IPS-18c (cell line): ENCODE measurements around the gene SPTBN1.

ENCODE experiments used
- H3K4me3 ChIP-seq: 2 replicates; pipeline ENCODE4 v1.7.0; 2013; ENCODE audit warnings: low read depth, mild to moderate bottlenecking, low read length, moderate library complexity; ENCODE audit not compliant: insufficient read depth
- H3K9me3 ChIP-seq: one replicate; pipeline ENCODE4 v1.6.1; 2013; ENCODE audit warnings: mild to moderate bottlenecking, low read length, moderate library complexity; ENCODE audit not compliant: control insufficient read depth, insufficient read depth

The SPTBN1 gene

GRCh38 chr2:54582987-54583386 lies 126.9 kb downstream of the SPTBN1 start:
- Histone ChIP-seq H3K9me3 (no peaks in the 10 kb centered on the region), H3K4me3 (no peak overlapping the region)

GRCh38 chr2:54584598-54584997 lies 128.5 kb downstream of the SPTBN1 start:
- Histone ChIP-seq H3K4me3 (no peak overlapping the region), H3K9me3 (no peaks in the 10 kb centered on the region)

GRCh38 chr2:54585136-54585733 lies 129.1 kb downstream of the SPTBN1 start:
- H3K9me3 ChIP-seq: no peaks in the 10 kb centered on the region
- no peak overlapping the region for H3K4me3 ChIP-seq

- no peak overlapping the region for H3K4me3 ChIP-seq
- H3K9me3 ChIP-seq: no peaks in the 10 kb centered on the region
These were observed 129.9 kb downstream of the SPTBN1 start for GRCh38 chr2:54586062-54586461.

- no peaks in the 10 kb centered on the region for H3K9me3 ChIP-seq
- no peak overlapping the region for H3K4me3 ChIP-seq
These were observed 130.4 kb downstream of the SPTBN1 start for GRCh38 chr2:54586494-54586893.

GRCh38 chr2:54587171-54588016 lies 131.3 kb downstream of the SPTBN1 start:
- Histone ChIP-seq H3K4me3 (no peak overlapping the region), H3K9me3 (no peaks in the 10 kb centered on the region)

GRCh38 chr2:54588244-54588899 lies 132.2 kb downstream of the SPTBN1 start:
- no peak overlapping the region for H3K4me3 ChIP-seq
- H3K9me3 ChIP-seq: no peaks in the 10 kb centered on the region

DNA sequence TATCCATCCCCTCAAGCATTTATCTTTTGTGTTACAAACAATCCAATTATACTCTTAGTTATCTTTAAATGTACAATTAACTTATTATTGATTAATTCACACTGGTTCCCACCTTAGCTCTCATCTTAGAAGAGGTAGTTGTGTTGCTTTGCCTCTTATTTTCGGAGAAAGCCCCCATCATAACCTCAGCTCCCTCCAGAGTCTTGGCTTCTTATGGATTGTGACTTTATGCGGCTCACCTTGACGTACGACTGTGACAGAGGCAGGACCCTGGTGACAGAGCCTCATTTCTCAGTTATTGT lies 132.9 kb downstream of the SPTBN1 start:
- H3K4me3 ChIP-seq: no peak overlapping the region

GRCh38 chr2:54589340-54590215 lies 133.5 kb downstream of the SPTBN1 start:
- Histone ChIP-seq H3K9me3 (no peaks in the 10 kb centered on the region), H3K4me3 (no peak overlapping the region)

More for the DNA sequence above, 132.9 kb downstream of the SPTBN1 start:
- H3K9me3 ChIP-seq: no peaks in the 10 kb centered on the region

GRCh38 chr2:54590216-54591120 lies 134.3 kb downstream of the SPTBN1 start:
- H3K9me3 ChIP-seq: no peaks in the 10 kb centered on the region
- no peak overlapping the region for H3K4me3 ChIP-seq

DNA sequence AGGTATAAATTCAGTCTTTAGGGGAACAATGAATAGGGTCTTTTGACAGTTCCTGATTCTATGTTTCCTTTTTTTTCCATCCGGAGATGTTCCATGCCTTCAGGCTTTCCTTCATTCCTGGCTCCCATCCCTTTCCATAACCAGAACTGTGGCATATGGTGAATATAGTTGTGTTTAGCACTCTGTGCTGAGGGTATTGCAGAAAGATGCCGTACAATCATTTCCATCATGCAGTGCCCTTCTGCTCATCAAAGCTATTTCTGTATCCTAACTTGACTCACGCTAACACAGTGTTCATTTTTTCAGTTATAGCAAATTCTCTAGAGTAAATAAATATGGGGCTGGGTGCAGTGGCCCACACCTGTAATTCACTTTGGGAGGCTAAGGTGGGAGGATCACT lies 135.4 kb downstream of the SPTBN1 start:
- no peak overlapping the region for H3K4me3 ChIP-seq
- H3K9me3 ChIP-seq: no peaks in the 10 kb centered on the region

DNA sequence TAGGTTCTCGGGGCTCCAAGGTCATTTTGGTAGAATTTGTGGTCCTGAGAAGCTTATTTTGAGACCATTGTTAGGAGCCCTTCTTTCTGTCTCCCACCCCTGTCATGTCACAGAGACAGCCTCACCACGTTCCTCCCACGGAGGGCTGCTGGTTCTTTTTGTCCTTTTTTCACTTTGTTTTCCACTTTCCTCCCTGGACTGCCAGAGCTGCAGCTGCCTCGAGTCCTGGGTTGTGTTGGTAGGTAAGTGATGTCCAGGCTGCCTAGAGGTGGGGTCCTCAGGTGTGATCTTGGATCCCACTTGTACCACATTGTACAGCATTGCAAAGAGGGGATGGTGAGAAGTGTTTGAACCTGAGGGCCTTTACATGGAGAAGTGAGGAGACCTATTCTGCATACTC lies 137.1 kb downstream of the SPTBN1 start:
- Histone ChIP-seq H3K4me3 (no peak overlapping the region), H3K9me3 (no peaks in the 10 kb centered on the region)

DNA sequence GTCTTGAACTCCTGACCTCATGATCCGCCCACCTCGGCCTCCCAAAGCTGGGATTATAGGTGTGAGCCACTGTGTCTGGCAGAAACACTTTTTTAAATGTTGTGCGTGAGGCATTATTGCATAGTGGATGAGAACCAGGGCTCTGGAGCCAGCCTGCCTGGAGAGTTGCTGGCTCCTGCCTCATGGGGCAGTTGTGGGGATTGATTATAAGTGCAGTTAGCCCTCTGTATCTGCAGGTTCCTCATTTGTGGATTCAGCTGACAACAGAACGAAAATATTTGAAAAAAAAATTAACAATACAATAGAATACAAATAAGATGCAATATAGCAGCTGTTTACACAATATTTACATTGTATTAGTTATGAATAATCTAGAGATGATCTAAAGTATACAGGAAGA lies 137.9 kb downstream of the SPTBN1 start:
- Histone ChIP-seq H3K9me3 (no peaks in the 10 kb centered on the region), H3K4me3 (no peak overlapping the region)

DNA sequence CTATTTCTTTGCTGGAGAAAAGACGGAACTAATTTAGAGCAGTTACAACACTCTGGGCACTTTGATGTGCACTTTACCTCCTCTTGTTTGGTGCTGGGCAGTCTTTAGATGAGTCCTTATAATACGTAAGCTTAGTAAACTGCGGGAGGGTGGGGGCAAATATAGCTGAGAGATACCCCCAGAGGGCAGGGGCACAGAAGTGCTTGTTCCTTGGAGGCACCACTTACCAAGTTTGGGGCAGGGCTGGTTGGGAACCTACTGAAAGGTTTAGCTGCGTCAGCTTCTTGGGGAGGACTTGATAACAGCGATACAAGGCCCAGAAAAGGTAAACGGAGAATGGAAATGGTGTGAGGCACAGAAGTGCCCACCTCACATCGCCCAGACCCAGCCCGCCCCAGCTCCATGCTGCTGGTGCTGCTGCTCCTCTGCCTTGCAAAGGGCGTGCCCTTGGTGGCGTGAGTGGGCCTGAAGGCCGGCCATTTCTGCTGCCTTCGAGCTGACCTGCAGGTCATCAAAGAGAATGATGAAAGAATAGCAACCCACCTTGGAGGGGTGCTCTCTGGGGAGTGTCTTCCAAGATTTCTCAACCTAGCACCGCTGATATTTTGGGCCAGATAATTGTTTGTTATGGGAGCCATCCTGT lies 139.2 kb downstream of the SPTBN1 start:
- H3K4me3 ChIP-seq: no peak overlapping the region
- no peaks in the 10 kb centered on the region for H3K9me3 ChIP-seq

- no peaks in the 10 kb centered on the region for H3K9me3 ChIP-seq
- H3K4me3 ChIP-seq: no peak overlapping the region
These were observed 140.1 kb downstream of the SPTBN1 start for GRCh38 chr2:54595999-54596902.
